Endothelial cell (in vitro differentiated cells): ENCODE measurements around the gene NEURL4. TPM values are rescaled to one million over a fixed set of nuclear protein-coding genes. Genes with fewer than 3 reads are reported as not detected.
"Not testable (repeated sequence)": the region's sequence is repeated elsewhere in the genome, so short reads cannot be mapped to it uniquely, and the experiment has no call there.

Experiments used
- DNase-seq: peaks from one replicate; pipeline ENCODE4 v3.0.0; 2021; ENCODE audit warnings: low spot score
- H3K27ac Mint-ChIP-seq: one replicate; pipeline ENCODE4 v1.8.0; 2021; ENCODE audit warnings: mixed read lengths, inconsistent platforms; ENCODE audit not compliant: unreplicated experiment
- H3K27me3 Mint-ChIP-seq: one replicate; pipeline ENCODE4 v1.8.0; 2021; ENCODE audit warnings: mild to moderate bottlenecking, moderate library complexity, mixed read lengths, inconsistent platforms; ENCODE audit not compliant: unreplicated experiment
- H3K36me3 Mint-ChIP-seq: one replicate; pipeline ENCODE4 v1.8.0; 2021; ENCODE audit warnings: mild to moderate bottlenecking, low read depth, mixed read lengths, inconsistent platforms; ENCODE audit not compliant: unreplicated experiment
- H3K4me1 Mint-ChIP-seq: one replicate; pipeline ENCODE4 v1.8.0; 2021; ENCODE audit warnings: mild to moderate bottlenecking, mixed read lengths, inconsistent platforms; ENCODE audit not compliant: unreplicated experiment
- H3K4me3 Mint-ChIP-seq: one replicate; pipeline ENCODE4 v1.8.0; 2021; ENCODE audit warnings: mild to moderate bottlenecking, mixed read lengths, inconsistent platforms; ENCODE audit not compliant: unreplicated experiment
- H3K9me3 Mint-ChIP-seq: one replicate; pipeline ENCODE4 v1.8.0; 2021; ENCODE audit warnings: mixed read lengths, inconsistent platforms; ENCODE audit not compliant: unreplicated experiment
- total RNA-seq: library from RNA; stranded (reverse); fragmentation: NEBNext Ultra II Directional; extraction: Animal tissue kit (Norgen Biotek cat#: 25700); gene quantifications from one replicate; pipeline ENCODE4 v1.2.1, GENCODE V29; 2021; ENCODE audit not compliant: unreplicated experiment
- TF ChIP-seq, protein P1 (sequence below): fragments of 200-600 bp; sonication (generic); IDR thresholded peaks from one replicate; pipeline ENCODE4 v1.5.0; 2021; ENCODE audit warnings: antibody characterized with exemption; ENCODE audit not compliant: unreplicated experiment

NEURL4 gene
- total RNA-seq, 1 donor from 2014 or later, result 55.7 TPM

DNA sequence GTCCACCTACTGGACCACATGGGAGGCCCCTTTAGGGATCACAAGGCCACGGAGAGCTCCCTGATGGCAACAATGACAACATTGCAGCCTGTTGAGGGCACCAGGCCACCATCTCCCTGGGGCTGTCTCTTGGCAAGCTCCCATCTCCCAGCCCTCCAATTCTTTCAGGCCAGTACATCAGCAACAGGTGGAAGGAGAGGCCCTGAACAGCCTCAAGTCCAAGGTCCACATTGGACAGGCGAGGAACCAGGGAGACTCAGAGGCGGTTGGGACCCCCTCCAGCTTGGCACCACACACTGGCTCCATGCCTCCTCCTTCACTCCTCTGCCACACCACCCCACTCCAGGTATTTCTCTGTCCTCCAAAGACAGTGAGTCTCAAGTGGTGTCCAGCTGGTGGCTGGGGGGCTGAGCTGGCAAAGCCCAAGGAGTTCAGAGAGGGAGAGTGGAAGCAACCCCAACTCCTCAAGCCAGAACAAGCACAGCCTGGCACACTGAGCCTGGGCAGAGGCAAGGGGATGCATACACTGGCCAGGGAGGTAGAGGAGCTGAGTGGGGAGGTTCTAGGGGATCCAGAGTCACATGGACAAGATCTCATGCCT is 5.9 kb upstream of the NEURL4 start:
- TF ChIP-seq, protein P1, sequence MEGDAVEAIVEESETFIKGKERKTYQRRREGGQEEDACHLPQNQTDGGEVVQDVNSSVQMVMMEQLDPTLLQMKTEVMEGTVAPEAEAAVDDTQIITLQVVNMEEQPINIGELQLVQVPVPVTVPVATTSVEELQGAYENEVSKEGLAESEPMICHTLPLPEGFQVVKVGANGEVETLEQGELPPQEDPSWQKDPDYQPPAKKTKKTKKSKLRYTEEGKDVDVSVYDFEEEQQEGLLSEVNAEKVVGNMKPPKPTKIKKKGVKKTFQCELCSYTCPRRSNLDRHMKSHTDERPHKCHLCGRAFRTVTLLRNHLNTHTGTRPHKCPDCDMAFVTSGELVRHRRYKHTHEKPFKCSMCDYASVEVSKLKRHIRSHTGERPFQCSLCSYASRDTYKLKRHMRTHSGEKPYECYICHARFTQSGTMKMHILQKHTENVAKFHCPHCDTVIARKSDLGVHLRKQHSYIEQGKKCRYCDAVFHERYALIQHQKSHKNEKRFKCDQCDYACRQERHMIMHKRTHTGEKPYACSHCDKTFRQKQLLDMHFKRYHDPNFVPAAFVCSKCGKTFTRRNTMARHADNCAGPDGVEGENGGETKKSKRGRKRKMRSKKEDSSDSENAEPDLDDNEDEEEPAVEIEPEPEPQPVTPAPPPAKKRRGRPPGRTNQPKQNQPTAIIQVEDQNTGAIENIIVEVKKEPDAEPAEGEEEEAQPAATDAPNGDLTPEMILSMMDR, result no peak
- peak overlapping the region; percentile 57 for H3K27ac Mint-ChIP-seq
- no peak overlapping the region for H3K4me3 Mint-ChIP-seq

DNA sequence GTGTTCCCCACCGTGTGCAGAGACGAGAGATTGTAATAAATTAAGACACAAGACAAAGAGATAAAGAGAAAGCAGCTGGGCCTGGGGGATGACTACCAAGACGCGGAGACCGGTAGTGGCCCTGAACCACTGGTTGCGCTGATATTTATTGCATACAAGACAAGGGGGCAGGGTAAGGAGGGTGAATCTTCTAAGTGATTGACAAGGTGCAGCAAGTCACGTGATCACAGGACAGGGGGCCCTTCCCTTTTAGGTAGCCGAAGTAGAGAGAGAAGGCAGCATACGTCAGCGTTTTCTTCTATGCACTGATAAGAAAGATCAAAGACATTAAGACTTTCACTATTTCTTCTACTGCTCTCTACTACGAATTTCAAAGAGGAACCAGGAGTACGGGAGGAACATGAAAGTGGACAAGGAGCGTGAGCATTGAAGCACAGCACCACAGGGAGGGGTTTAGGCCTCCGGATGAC is 3.5 kb upstream of the NEURL4 start:
- H3K9me3 Mint-ChIP-seq, DNase-seq, H3K27ac Mint-ChIP-seq, H3K4me3 Mint-ChIP-seq, H3K27me3 Mint-ChIP-seq: not testable (repeated sequence)
- H3K36me3 Mint-ChIP-seq, result peaks cover 13% of the 10 kb centered on the region
- H3K4me1 Mint-ChIP-seq, result peaks cover 32% of the 10 kb centered on the region

More for the DNA sequence above, 5.9 kb upstream of the NEURL4 start:
- Mint-ChIP-seq H3K27me3 (peaks cover 3% of the 10 kb centered on the region), H3K4me1 (peaks cover 16% of the 10 kb centered on the region), H3K9me3 (no peaks in the 10 kb centered on the region), H3K36me3 (no peaks in the 10 kb centered on the region)
- no peak for DNase-seq

DNA sequence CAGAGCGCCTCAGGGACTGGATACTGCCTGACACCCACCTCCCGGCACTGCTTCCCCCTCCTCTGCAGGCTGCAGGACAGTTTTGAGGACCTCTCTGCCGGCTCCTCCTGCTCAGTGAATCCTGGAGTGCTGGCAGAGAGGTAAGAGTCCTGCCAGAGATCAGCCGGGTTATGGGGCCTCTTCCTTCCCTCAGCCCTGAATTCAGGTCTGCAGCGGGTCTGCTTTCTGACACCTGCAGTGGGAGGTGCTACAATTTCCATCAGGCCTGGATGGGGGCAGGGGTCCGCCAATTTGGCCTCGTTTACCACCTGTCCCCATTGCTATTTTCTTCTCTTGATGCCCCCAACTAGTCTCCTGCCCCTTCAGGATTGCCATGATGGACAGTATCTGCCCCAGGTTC is 3.0 kb upstream of the NEURL4 start:
- H3K4me3 Mint-ChIP-seq, result no peak overlapping the region
- H3K27ac Mint-ChIP-seq, result no peak overlapping the region
- TF ChIP-seq, protein P1, result no peak
- no peak for DNase-seq
- H3K27me3 Mint-ChIP-seq, result peaks cover 7% of the 10 kb centered on the region
- peaks cover 28% of the 10 kb centered on the region for H3K4me1 Mint-ChIP-seq
- peaks cover 13% of the 10 kb centered on the region for H3K36me3 Mint-ChIP-seq
- no peaks in the 10 kb centered on the region for H3K9me3 Mint-ChIP-seq

DNA sequence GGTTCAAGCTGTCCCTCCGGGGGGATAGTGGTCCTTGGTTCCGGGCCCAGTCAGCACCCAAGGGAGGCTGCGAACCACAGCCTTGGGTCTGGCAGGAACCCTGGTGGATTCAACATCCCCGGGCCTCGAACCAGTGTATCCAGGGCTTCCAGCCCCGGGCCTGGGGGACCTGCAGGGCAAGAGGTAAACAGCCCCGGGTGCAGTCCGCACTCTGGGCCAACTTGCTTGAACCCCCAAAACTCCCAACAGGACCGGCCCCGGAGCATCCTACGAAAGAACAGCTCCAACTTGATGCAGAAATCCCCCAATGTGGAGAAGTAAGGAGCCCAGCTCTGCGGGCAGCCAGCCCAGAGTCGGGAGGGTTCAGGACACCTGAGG is 1.5 kb upstream of the NEURL4 start:
- no peaks in the 10 kb centered on the region for H3K9me3 Mint-ChIP-seq
- H3K27ac Mint-ChIP-seq, result no peak overlapping the region
- H3K4me3 Mint-ChIP-seq, result no peak overlapping the region
- no peak for DNase-seq
- H3K36me3 Mint-ChIP-seq, result peaks cover 13% of the 10 kb centered on the region
- peaks cover 20% of the 10 kb centered on the region for H3K4me1 Mint-ChIP-seq
- TF ChIP-seq, protein P1, result no peak
- peaks cover 9% of the 10 kb centered on the region for H3K27me3 Mint-ChIP-seq

DNA sequence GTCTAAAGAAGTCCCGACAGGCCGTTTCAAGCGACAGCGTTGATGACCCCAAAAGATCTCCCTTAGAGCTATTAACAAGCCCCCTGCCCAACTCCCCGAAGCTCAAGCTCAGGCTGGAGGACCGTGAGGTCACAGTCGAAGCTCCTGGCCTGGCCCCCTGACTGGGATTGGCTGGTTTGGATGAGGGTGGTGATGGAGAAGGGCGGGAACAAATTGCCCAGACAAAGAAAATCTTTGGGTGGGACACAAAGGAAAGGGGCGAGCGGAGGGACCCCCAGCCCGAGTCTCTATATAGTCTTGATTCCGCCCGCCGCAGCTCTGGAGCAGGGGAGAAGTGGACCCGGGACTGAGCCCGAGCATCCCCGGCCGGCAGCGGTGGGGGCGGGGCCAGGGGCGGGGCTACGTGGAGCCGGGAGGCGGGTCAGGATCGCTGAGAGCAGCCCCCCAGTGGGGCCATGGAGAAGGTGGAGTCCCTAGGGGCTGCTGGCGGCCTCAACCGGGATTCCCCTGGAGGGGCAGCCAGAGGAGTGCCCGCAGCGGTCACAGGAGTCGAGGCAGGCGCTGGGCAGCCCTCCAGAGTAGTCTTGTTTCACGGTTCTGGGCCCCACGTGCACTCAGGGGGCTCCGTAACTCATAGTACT is 982 bp upstream of the NEURL4 start:
- TF ChIP-seq, protein P1, result no peak
- Mint-ChIP-seq H3K36me3 (peaks cover 13% of the 10 kb centered on the region), H3K4me3 (peak overlapping the region; percentile 97), H3K9me3 (no peaks in the 10 kb centered on the region), H3K27ac (peak overlapping the region; percentile 95), H3K4me1 (peaks cover 17% of the 10 kb centered on the region), H3K27me3 (peaks cover 9% of the 10 kb centered on the region)
- peak; percentile 71 for DNase-seq
